ENCODE results near the gene MPPED1. TPM values are rescaled to one million over a fixed set of nuclear protein-coding genes. Genes with fewer than 3 reads are reported as not detected.

Gene MPPED1
- total RNA-seq, 2 experiments from 2014 or later, result not detected

GRCh38 chr22:43479962-43480361, 68.1 kb downstream of the MPPED1 start:
- DNase-seq (no peak), ATAC-seq (no peak)
- POLR2A ChIA-PET, result no interaction called here
- Mint-ChIP-seq H3K36me3 (ENCODE audit: low read depth) (no peaks in the 10 kb centered on the region), H3K4me3 (no peak overlapping the region), H3K27ac (no peak overlapping the region), H3K9me3 (ENCODE audit: insufficient read depth) (no peaks in the 10 kb centered on the region), H3K27me3 (ENCODE audit: low read depth) (no peaks in the 10 kb centered on the region), H3K4me1 (ENCODE audit: low read depth) (peaks cover 18% of the 10 kb centered on the region)
- CTCF ChIA-PET, result no interaction called here

GRCh38 chr22:43481568-43482317, 69.9 kb downstream of the MPPED1 start:
- Mint-ChIP-seq H3K27me3 (ENCODE audit: low read depth) (no peaks in the 10 kb centered on the region), H3K36me3 (ENCODE audit: low read depth) (no peaks in the 10 kb centered on the region), H3K9me3 (ENCODE audit: insufficient read depth) (no peaks in the 10 kb centered on the region), H3K27ac (peak overlapping the region; percentile 75), H3K4me1 (ENCODE audit: low read depth) (peaks cover 18% of the 10 kb centered on the region), H3K4me3 (peak overlapping the region; percentile 58)
- ChIA-PET POLR2A (no interaction called here), CTCF (interaction anchor here (1.0 to 1.7 kb wide), 5 partner anchors 11 to 208 kb away, joined by 3 to 9 read pairs (median 3); no protein-coding TSS in a partner anchor)
- peak; percentile 58 for DNase-seq
- peak; percentile 68 for ATAC-seq

GRCh38 chr22:43482318-43482625, 70.5 kb downstream of the MPPED1 start:
- ChIA-PET CTCF (interaction anchor here (1.4 to 1.5 kb wide), 2 partner anchors 11 to 136 kb away, joined by 3 read pairs; no protein-coding TSS in a partner anchor), POLR2A (no interaction called here)
- no peaks in the 10 kb centered on the region for H3K27me3 Mint-ChIP-seq (ENCODE audit: low read depth)
- no peak for ATAC-seq
- H3K4me1 Mint-ChIP-seq (ENCODE audit: low read depth), result peaks cover 18% of the 10 kb centered on the region
- H3K9me3 Mint-ChIP-seq (ENCODE audit: insufficient read depth), result no peaks in the 10 kb centered on the region
- no peak for DNase-seq
- no peaks in the 10 kb centered on the region for H3K36me3 Mint-ChIP-seq (ENCODE audit: low read depth)
- no peak overlapping the region for H3K27ac Mint-ChIP-seq
- no peak overlapping the region for H3K4me3 Mint-ChIP-seq

GRCh38 chr22:43483266-43483665, 71.5 kb downstream of the MPPED1 start:
- POLR2A ChIA-PET, result no interaction called here
- CTCF ChIA-PET, result no interaction called here

GRCh38 chr22:43483669-43484068, 71.9 kb downstream of the MPPED1 start:
- ChIA-PET CTCF (no interaction called here), POLR2A (no interaction called here)
- Mint-ChIP-seq H3K4me3 (no peak overlapping the region), H3K9me3 (ENCODE audit: insufficient read depth) (no peaks in the 10 kb centered on the region), H3K4me1 (ENCODE audit: low read depth) (peaks cover 18% of the 10 kb centered on the region), H3K27me3 (ENCODE audit: low read depth) (no peaks in the 10 kb centered on the region), H3K36me3 (ENCODE audit: low read depth) (no peaks in the 10 kb centered on the region), H3K27ac (no peak overlapping the region)
- DNase-seq, result no peak
- no peak for ATAC-seq

More at GRCh38 chr22:43483266-43483665, 71.5 kb downstream of the MPPED1 start:
- ATAC-seq, result no peak
- no peaks in the 10 kb centered on the region for H3K27me3 Mint-ChIP-seq (ENCODE audit: low read depth)
- H3K4me3 Mint-ChIP-seq, result no peak overlapping the region
- DNase-seq, result no peak
- H3K4me1 Mint-ChIP-seq (ENCODE audit: low read depth), result peaks cover 18% of the 10 kb centered on the region
- no peaks in the 10 kb centered on the region for H3K9me3 Mint-ChIP-seq (ENCODE audit: insufficient read depth)
- no peak overlapping the region for H3K27ac Mint-ChIP-seq
- H3K36me3 Mint-ChIP-seq (ENCODE audit: low read depth), result no peaks in the 10 kb centered on the region

GRCh38 chr22:43484227-43484626, 72.4 kb downstream of the MPPED1 start:
- ChIA-PET CTCF (no interaction called here), POLR2A (no interaction called here)
- H3K36me3 Mint-ChIP-seq (ENCODE audit: low read depth), result no peaks in the 10 kb centered on the region

GRCh38 chr22:43485502-43486089, 73.8 kb downstream of the MPPED1 start:
- no peaks in the 10 kb centered on the region for H3K27me3 Mint-ChIP-seq (ENCODE audit: low read depth)
- ATAC-seq, result no peak
- no peaks in the 10 kb centered on the region for H3K36me3 Mint-ChIP-seq (ENCODE audit: low read depth)
- H3K9me3 Mint-ChIP-seq (ENCODE audit: insufficient read depth), result no peaks in the 10 kb centered on the region
- ChIA-PET CTCF (no interaction called here), POLR2A (no interaction called here)
- H3K4me1 Mint-ChIP-seq (ENCODE audit: low read depth), result peaks cover 11% of the 10 kb centered on the region
- no peak overlapping the region for H3K4me3 Mint-ChIP-seq
- DNase-seq, result no peak
- H3K27ac Mint-ChIP-seq, result no peak overlapping the region

More at GRCh38 chr22:43484227-43484626, 72.4 kb downstream of the MPPED1 start:
- DNase-seq (no peak), ATAC-seq (no peak)
- Mint-ChIP-seq H3K27me3 (ENCODE audit: low read depth) (no peaks in the 10 kb centered on the region), H3K4me3 (no peak overlapping the region), H3K9me3 (ENCODE audit: insufficient read depth) (no peaks in the 10 kb centered on the region), H3K27ac (no peak overlapping the region), H3K4me1 (ENCODE audit: low read depth) (peaks cover 18% of the 10 kb centered on the region)

GRCh38 chr22:43487311-43488030, 75.7 kb downstream of the MPPED1 start:
- DNase-seq (no peak), ATAC-seq (no peak)
- H3K36me3 Mint-ChIP-seq (ENCODE audit: low read depth), result no peaks in the 10 kb centered on the region
- H3K27me3 Mint-ChIP-seq (ENCODE audit: low read depth), result no peaks in the 10 kb centered on the region
- POLR2A ChIA-PET, result no interaction called here
- H3K27ac Mint-ChIP-seq, result no peak overlapping the region
- H3K9me3 Mint-ChIP-seq (ENCODE audit: insufficient read depth), result no peaks in the 10 kb centered on the region
- H3K4me1 Mint-ChIP-seq (ENCODE audit: low read depth), result no peaks in the 10 kb centered on the region
- CTCF ChIA-PET, result no interaction called here
- H3K4me3 Mint-ChIP-seq, result no peak overlapping the region

- Mint-ChIP-seq H3K36me3 (ENCODE audit: low read depth) (no peaks in the 10 kb centered on the region), H3K4me3 (no peak overlapping the region), H3K27me3 (ENCODE audit: low read depth) (no peaks in the 10 kb centered on the region), H3K9me3 (ENCODE audit: insufficient read depth) (no peaks in the 10 kb centered on the region), H3K27ac (no peak overlapping the region), H3K4me1 (ENCODE audit: low read depth) (no peaks in the 10 kb centered on the region)
- CTCF ChIA-PET, result no interaction called here
- ATAC-seq, result no peak
- no peak for DNase-seq
- POLR2A ChIA-PET, result no interaction called here
Measured at GRCh38 chr22:43488031-43488866, 76.4 kb downstream of the MPPED1 start.

GRCh38 chr22:43488937-43489336, 77.1 kb downstream of the MPPED1 start:
- H3K4me3 Mint-ChIP-seq, result no peak overlapping the region
- POLR2A ChIA-PET, result no interaction called here
- no peak for ATAC-seq
- CTCF ChIA-PET, result no interaction called here
- no peaks in the 10 kb centered on the region for H3K4me1 Mint-ChIP-seq (ENCODE audit: low read depth)
- H3K27me3 Mint-ChIP-seq (ENCODE audit: low read depth), result no peaks in the 10 kb centered on the region
- no peak for DNase-seq
- no peaks in the 10 kb centered on the region for H3K36me3 Mint-ChIP-seq (ENCODE audit: low read depth)
- H3K9me3 Mint-ChIP-seq (ENCODE audit: insufficient read depth), result no peaks in the 10 kb centered on the region
- H3K27ac Mint-ChIP-seq, result no peak overlapping the region

GRCh38 chr22:43490311-43490710, 78.5 kb downstream of the MPPED1 start:
- DNase-seq (no peak), ATAC-seq (no peak)
- H3K27ac Mint-ChIP-seq, result no peak overlapping the region
- no peaks in the 10 kb centered on the region for H3K36me3 Mint-ChIP-seq (ENCODE audit: low read depth)
- no peaks in the 10 kb centered on the region for H3K9me3 Mint-ChIP-seq (ENCODE audit: insufficient read depth)
- no peaks in the 10 kb centered on the region for H3K27me3 Mint-ChIP-seq (ENCODE audit: low read depth)
- H3K4me3 Mint-ChIP-seq, result no peak overlapping the region
- POLR2A ChIA-PET, result no interaction called here
- CTCF ChIA-PET, result no interaction called here
- no peaks in the 10 kb centered on the region for H3K4me1 Mint-ChIP-seq (ENCODE audit: low read depth)

GRCh38 chr22:43491177-43491576, 79.4 kb downstream of the MPPED1 start:
- no peak for DNase-seq
- H3K27ac Mint-ChIP-seq, result no peak overlapping the region

More at GRCh38 chr22:43491177-43491576, 79.4 kb downstream of the MPPED1 start:
- ChIA-PET POLR2A (no interaction called here), CTCF (no interaction called here)
- Mint-ChIP-seq H3K4me1 (ENCODE audit: low read depth) (no peaks in the 10 kb centered on the region), H3K4me3 (no peak overlapping the region), H3K9me3 (ENCODE audit: insufficient read depth) (no peaks in the 10 kb centered on the region), H3K36me3 (ENCODE audit: low read depth) (no peaks in the 10 kb centered on the region), H3K27me3 (ENCODE audit: low read depth) (no peaks in the 10 kb centered on the region)
- no peak for ATAC-seq
